K562 (cell line): ENCODE data around the gene PTRHD1.

ENCODE experiments used
- ARID2 ChIP-seq: fragments of 450-650 bp; IDR thresholded peaks from 2 replicates; pipeline ENCODE4 v1.6.1; 2017; ENCODE audit warnings: antibody characterized with exemption, mild to moderate bottlenecking
- CTCF ChIP-seq, 3 experiments: IDR thresholded peaks in 2 of 3; conservative IDR thresholded peaks in 1 of 3; 2 replicates each; pipeline ENCODE4 v1.5.1; 2011 to 2012; ENCODE audit warnings: low read length in 3 of 3, mild to moderate bottlenecking in 3 of 3, control low read depth in 2 of 3, improper control_type of control experiment in 1 of 3, inconsistent platforms in 1 of 3, low read depth in 1 of 3, mixed read lengths in 1 of 3, moderate library complexity in 1 of 3; ENCODE audit not compliant: insufficient read depth in 2 of 3
- E2F1 ChIP-seq: sonication (generic); formaldehyde crosslinking; IDR thresholded peaks from 2 replicates; pipeline ENCODE4 v1.8.1; 2023; ENCODE audit warnings: mild to moderate bottlenecking, missing genetic modification reagents, moderate library complexity
- KLF16 ChIP-seq: IDR thresholded peaks from 2 replicates; pipeline ENCODE4 v1.6.1; 2016; ENCODE audit warnings: antibody characterized with exemption
- MAX ChIP-seq: sonication (generic); formaldehyde crosslinking; IDR thresholded peaks from 2 replicates; pipeline ENCODE4 v1.9.0; 2022; ENCODE audit warnings: mild to moderate bottlenecking, missing genetic modification reagents
- MCM7 ChIP-seq, 2 experiments: fragments of 450-650 bp; IDR thresholded peaks; 2 replicates each; pipeline ENCODE4 v1.6.1; 2016 to 2018
- ZBTB40 ChIP-seq, 2 experiments: fragments of 450-650 bp in 1 of 2; sonication (generic) in 1 of 2; formaldehyde crosslinking in 1 of 2; IDR thresholded peaks; 2 replicates each; pipeline versions ENCODE4 v1.7.1 to v1.9.0; 2016 to 2022; ENCODE audit warnings: inconsistent platforms in 1 of 2, mild to moderate bottlenecking in 1 of 2, missing genetic modification reagents in 1 of 2
- ZNF224 ChIP-seq: sonication (generic); formaldehyde crosslinking; IDR thresholded peaks from 2 replicates; pipeline ENCODE4 v1.8.0; 2022; ENCODE audit warnings: mild to moderate bottlenecking, missing genetic modification reagents

- no peak for TF ChIP-seq ARID2
- no peak for TF ChIP-seq MCM7 (IDR thresholded peaks at IDR 0.05)
- TF ChIP-seq CTCF (IDR thresholded peaks at IDR 0.05 in 2 of 3, conservative IDR thresholded peaks at IDR 0.05 in 1 of 3; ENCODE audit: insufficient read depth in 2 of 3, low read depth in 1 of 3, low read length in 3 of 3) = no peak
- no peak for TF ChIP-seq E2F1 (CRISPR knock-in tag)
- no peak for TF ChIP-seq ZBTB40 (IDR thresholded peaks at IDR 0.05)
- no peak for TF ChIP-seq ZBTB40 (CRISPR knock-in tag; IDR thresholded peaks at IDR 0.05)
- TF ChIP-seq MAX (CRISPR knock-in tag) = no peak
- no peak for TF ChIP-seq ZNF224 (CRISPR knock-in tag)
- no peak for TF ChIP-seq KLF16
These were observed 49.2 kb upstream of the PTRHD1 start for GRCh38 chr2:24842081-24843050.
